ENCODE results near the gene BCAS1.

The BCAS1 gene

GRCh38 chr20:53923566-53924369, 146.6 kb downstream of the BCAS1 start:
- peak in 3 of 4 experiments; percentile 46 to 73 (median 63) for DNase-seq

- peak; percentile 80 to 96 (median 89) for DNase-seq
Observed at GRCh38 chr20:53922901-53923314, 147.5 kb downstream of the BCAS1 start.

GRCh38 chr20:53921443-53921973, 148.9 kb downstream of the BCAS1 start:
- no peak for DNase-seq

GRCh38 chr20:53920647-53921245, 149.6 kb downstream of the BCAS1 start:
- DNase-seq = no peak

GRCh38 chr20:53919886-53920285, 150.5 kb downstream of the BCAS1 start:
- DNase-seq = no peak

GRCh38 chr20:53918949-53919361, 151.4 kb downstream of the BCAS1 start:
- no peak for DNase-seq

- DNase-seq = no peak
Observed at GRCh38 chr20:53918020-53918311, 152.4 kb downstream of the BCAS1 start.

GRCh38 chr20:53917145-53918019, 153.0 kb downstream of the BCAS1 start:
- peak; percentile 82 to 95 (median 86) for DNase-seq

GRCh38 chr20:53916173-53916512, 154.3 kb downstream of the BCAS1 start:
- DNase-seq = no peak

GRCh38 chr20:53915446-53916172, 154.8 kb downstream of the BCAS1 start:
- peak; percentile 98 to 99 (median 98) for DNase-seq

GRCh38 chr20:53914781-53915445, 155.5 kb downstream of the BCAS1 start:
- no peak for DNase-seq

GRCh38 chr20:53914091-53914780, 156.2 kb downstream of the BCAS1 start:
- DNase-seq = peak; percentile 51 to 66 (median 64)

GRCh38 chr20:53911301-53911700, 159.1 kb downstream of the BCAS1 start:
- no peak for DNase-seq

GRCh38 chr20:53910351-53911002, 159.9 kb downstream of the BCAS1 start:
- DNase-seq = peak in 3 of 4 experiments; percentile 61 to 78 (median 78)

GRCh38 chr20:53907968-53908751, 162.2 kb downstream of the BCAS1 start:
- DNase-seq = peak in 1 of 4 experiments; percentile 23

GRCh38 chr20:53905820-53906191, 164.6 kb downstream of the BCAS1 start:
- DNase-seq = no peak

GRCh38 chr20:53905019-53905819, 165.2 kb downstream of the BCAS1 start:
- no peak for DNase-seq

GRCh38 chr20:53904261-53904660, 166.1 kb downstream of the BCAS1 start:
- DNase-seq = no peak

- DNase-seq = peak; percentile 60 to 88 (median 76)
Observed at GRCh38 chr20:53903652-53903987, 166.8 kb downstream of the BCAS1 start.
